Stimulated activated CD8-positive, alpha-beta memory T cell treated with anti-CD3 and anti-CD28 coated beads, Interleukin-7, amount 100 ng/mL, for 24 hours (primary cell): Measurements from ENCODE around the gene VSIR.

Experiments
- DNase-seq: peaks from one replicate; pipeline ENCODE4 v3.0.0-alpha.2; 2020; ENCODE audit warnings: low read depth

Gene VSIR

DNA sequence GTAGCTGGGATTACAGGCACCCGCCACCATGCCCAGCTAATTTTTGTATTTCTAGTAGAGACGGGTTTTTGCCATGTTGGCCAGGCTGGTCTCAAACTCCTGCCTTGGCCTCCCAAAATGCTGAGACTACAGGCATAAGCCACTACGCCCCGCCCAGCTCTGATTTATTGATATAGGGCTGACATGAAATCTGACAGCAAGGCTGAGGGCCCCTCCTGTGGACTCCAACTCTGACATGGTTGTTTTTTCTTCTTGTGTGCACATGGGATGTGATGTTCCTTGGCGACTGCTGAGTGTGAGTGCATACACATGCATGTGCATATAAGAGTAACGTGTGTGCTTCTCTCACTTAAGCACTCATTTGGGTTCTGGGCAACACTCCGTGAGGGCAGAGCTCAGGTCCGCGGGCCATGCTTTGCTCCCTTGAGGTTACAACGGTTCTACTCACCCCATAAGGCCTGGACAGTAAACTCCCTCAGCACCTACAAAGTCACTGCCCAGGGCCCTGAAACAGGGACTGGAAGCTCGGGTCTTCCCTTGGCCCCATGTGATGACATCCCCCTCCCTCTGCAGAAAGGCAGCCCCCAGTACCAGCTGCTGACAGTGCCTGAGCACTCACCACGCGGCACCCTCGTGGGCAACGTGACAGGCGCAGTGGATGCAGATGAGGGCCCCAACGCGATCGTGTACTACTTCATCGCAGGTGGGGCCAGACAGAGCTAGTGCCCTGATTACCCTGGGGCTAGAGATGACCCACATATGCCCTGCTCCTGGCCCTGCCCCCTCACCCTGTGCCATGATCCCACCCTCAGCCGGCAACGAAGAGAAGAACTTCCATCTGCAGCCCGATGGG lies 33.6 kb upstream of the VSIR start:
- DNase-seq, result no peak

DNA sequence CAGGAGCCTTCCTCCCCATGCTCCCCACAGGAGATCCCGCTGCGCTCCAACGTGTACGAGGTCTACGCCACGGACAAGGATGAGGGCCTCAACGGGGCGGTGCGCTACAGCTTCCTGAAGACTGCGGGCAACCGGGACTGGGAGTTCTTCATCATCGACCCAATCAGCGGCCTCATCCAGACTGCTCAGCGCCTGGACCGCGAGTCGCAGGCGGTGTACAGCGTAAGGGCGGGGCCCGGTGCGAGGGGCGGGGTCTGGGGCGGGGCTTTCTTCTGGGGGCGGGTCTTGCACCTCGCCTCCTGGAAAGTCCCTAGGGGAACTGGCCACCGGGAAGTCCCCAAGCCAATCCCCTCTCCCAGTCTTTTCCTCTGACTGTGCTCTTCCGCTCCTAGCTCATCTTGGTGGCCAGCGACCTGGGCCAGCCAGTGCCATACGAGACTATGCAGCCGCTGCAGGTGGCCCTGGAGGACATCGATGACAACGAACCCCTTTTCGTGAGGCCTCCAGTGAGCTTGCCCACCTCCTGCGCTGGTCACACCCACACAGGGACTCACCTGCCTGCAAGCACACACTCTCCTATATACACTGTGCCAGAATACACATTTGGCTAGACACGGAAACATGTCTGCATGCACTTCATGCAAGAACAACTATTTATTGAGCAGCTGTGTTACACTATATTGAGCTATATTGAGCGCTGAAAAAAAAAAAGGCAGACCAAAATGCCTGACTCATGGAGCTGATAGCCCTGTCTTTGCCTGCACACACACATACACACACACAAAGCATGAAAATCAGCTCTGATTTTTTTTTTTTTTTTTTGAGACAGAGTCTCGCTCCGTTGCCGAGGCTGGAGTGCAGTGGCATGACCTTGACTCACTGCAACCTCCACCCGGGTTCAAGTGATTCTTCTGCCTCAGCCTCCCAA lies 32.7 kb upstream of the VSIR start:
- DNase-seq, result no peak

DNA sequence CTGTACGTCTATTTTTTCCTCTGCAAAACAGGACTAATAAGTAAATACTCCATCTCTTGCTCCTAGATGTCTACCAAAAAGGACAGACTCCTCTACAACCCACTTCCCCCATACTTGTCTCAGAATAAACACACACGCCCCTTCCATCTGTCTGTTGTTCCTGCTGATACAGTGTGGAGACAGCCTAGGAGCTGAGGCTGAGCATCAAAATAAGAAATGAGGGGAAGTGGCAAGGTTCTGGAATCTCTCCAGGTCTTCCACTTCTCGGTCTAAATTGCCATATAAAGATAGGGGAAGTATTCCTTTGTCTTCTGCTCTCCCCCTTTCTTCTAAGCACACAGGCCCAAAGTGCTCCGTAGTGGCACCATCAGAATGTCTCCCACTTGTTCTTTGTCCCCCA lies 30.8 kb upstream of the VSIR start:
- DNase-seq, result no peak

DNA sequence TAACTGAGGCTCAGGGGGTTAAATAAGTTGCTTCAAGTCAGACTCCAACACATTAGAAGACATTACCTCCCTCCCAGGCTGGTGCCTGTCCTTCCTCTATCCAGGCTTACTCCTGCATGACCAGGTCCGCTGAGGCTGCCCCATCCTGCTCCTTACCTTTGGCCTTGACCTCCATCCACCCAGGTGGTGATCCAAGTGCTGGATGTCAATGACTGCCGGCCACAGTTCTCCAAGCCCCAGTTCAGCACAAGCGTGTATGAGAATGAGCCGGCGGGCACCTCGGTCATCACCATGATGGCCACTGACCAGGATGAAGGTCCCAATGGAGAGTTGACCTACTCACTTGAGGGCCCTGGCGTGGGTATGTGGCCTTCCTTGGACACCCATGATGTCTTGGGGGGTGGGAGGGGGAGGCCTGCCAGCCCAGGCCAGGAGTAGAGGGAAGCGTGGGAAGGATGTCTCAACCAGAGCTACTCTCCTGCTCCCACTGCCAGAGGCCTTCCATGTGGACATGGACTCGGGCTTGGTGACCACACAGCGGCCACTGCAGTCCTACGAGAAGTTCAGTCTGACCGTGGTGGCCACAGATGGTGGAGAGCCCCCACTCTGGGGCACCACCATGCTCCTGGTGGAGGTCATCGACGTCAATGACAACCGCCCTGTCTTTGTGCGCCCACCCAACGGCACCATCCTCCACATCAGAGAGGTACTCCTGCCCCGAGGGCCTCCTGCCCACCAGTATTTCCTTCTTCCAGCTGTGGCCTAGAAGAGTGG lies 29.6 kb upstream of the VSIR start:
- no peak for DNase-seq

DNA sequence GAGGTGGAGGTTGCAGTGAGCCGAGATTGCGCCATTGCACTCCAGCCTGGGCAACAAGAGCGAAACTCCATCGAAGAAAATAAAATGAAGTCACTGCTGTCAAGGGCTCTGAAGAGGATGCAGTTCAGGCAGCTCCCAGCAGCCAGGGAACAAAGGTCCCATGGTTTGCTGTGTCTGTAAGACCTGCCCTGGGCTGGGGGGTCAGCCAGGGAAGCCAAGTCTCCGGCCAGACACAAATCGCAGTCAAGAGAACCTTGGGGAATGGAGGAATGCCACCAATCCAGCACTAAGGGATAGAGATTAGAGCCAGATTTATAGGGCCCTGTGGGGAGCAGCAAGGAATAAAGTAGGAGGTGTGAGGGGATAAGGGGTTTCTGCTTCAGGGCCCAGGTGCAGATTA lies 28.9 kb upstream of the VSIR start:
- DNase-seq, result no peak

DNA sequence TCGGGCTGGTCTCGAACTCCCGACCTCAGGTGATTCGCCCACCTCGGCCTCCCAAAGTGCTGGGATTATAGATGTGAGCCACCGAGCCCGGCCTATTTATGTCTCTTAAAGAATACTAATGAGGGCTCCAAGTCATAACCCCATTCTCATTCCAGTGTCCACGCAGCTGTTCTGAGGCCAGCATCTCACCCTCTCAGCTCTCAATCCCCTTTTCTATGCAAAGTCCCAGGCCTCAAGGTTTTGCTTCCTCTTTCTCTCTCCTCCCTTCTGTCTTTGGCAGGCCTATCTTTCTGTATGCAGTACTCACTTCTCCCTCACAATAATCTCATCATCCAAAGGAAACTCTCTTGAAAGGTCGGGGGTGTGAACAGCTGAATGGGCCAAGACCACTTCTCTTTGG lies 28.0 kb upstream of the VSIR start:
- no peak for DNase-seq

DNA sequence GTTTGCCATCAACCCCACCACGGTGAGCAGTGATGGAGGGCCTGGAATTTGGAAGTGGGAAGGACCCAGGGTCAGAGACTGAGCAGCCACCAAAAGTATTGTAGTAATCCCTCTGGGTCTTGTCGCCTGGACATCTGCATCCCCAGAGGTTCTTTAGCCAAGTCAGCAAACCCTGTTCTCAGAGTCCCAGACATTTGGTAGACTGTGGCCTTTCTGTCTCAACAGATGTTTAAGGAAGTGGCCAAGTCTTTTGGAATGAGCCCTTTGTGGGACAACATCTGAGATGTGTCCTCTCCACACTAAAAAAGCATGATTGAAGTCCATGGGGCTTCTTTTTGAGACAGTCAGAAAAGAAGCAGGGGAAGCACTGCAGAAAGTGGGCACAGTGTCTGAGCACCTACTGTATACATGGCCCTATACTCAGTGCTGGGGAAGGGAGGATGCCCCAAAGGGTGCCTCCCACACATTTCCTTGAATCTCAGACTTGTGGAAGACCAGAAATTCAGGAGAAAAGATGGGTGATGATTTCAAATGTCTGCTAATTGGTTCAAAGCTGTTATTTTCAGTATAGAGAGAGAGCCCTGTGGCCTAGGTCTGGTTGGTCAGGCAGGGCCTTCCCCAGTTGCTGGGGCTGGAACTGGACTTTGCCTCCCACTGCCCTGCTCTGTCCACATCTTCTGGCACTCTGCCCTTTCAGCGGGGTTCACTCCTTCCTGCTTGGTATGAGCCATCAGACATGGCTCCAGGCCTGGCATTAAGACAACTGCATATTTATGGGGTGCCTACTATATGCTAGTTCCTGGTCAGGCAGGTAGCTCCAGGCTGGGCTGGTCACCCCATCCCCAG lies 26.5 kb upstream of the VSIR start:
- DNase-seq, result no peak

DNA sequence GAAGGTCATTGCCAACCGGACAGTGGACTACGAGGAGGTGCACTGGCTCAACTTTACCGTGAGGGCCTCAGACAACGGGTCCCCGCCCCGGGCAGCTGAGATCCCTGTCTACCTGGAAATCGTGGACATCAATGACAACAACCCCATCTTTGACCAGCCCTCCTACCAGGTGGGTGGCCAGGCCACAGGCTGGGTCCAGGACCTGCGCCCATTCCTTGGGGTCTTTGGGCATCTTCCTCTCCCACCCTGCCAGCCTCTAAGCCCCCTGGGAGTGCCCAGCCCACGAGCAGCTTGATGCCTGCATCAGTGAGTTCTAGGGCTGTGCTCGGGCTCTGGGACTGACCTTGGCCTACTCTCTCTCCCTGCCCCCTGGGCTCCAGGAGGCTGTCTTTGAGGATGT lies 25.8 kb upstream of the VSIR start:
- no peak for DNase-seq

DNA sequence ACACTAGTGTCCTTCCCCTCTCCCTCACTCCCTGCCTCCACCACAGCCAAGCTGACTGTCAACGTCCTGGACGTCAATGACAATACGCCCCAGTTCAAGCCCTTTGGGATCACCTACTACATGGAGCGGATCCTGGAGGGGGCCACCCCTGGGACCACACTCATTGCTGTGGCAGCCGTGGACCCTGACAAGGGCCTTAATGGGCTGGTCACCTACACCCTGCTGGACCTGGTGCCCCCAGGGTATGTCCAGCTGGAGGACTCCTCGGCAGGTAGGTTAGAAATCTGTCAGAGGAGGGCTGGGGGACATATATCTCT lies 24.9 kb upstream of the VSIR start:
- no peak for DNase-seq

DNA sequence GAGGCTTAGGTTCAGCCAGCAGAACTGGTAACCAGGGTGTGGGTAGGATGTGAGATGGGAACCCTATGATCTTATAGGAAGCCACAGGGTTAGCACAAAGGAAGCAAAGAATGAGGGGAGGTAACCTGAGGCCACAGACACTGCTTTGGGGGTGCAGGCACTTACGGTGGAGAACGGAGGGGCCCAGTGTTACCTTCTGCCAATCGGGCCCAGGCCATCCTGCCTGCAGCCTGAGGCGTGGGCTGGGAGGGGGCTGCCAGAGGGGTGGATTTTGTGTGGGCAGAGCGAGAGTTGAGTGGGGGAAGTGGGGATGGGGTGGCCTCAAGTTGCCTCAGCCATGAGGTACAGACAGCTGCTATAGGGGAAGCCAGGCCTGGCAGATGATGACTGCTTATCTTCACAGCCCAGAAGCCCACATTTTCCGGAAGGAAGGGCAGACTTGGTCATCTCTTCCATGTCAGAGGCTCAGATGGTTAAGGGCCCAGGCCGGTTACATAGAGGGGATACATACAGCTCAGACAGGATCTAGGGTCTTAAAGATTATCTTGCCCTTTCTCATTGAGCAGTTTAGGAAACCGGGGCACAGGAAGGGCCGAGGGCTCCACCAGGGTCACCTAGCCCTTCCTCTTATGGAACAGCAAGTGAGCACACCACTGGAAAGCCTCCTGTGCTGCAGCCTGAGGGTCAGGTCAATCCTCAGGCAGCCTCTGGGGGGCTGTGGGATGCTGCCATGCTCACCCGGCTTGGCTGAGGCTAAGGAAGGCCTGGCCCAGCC lies 24.4 kb upstream of the VSIR start:
- DNase-seq, result no peak

DNA sequence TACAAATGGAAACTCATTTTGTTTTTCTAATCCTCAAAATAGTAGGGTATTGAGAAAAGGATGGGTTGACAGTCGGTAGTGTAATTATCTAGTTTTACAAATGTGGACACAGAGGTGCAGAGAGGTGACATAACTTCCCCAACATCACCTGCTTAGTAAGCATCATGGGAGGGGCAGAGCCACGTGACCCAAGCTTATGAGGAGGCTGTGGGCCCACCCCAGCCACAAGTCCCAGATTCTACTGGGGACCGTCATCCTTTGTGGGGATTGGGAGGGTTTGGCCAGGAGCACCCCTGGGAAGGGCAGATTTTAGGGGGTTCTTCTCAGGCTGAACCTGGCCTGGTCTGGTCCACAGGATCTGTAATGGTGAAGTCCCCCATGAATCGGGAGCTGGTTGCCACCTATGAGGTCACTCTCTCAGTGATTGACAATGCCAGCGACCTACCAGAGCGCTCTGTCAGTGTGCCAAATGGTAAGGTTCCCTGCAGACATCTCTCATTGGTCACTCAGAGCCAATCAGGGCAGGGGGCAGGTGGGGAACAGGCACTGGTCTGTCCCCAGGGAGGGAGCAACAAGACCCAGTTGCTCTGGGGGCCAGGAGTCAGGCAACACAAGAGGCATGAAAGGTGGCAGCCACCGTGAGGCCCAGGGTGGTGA lies 23.6 kb upstream of the VSIR start:
- no peak for DNase-seq

DNA sequence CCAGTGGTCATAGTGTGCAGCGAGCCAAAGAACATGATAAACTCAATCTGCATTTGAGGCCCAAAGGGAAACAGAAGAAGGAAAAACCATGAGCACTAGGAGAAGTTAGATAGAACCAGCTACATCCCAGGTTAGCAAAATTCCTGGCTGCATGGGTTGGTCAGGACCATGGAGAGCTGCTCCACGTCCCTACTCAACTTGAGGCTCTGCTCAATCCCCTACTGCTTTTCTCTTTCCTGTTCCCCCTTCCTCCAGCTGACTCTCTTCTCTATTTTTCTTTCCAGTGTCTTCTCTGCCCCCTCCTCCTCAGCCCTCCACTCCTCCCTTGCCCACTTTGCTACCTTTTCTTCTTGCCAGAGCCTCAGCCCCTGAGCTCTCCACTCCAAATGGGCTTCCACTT lies 21.9 kb upstream of the VSIR start:
- DNase-seq, result no peak

DNA sequence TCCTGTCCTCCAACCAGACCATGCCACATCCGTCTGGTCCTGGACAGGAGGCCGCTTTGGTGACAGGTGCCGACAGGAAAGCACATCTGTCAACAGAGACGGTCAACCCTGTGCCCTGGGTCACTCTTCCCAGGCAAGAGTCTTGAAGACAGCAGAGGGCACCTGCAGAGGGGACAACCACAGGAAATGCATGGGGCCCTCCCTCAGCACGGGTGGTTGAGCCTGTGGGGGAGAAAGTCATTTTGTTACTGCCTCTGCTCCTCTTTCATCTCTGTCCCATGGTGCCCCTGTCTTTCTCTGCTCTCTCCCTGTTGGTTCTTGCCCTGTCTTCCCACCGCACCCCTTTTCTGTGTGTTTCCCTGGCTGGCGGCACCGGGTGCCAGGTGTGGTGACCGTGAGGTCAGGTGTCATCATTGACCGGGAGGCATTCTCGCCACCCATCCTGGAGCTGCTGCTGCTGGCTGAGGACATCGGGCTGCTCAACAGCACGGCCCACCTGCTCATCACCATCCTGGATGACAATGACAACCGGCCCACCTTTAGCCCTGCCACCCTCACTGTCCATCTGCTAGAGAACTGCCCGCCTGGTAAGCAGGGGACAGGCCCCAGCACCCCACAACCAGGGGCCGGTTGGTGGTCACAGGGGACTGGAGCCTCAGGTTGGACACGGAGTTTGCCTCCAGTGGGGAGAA lies 17.6 kb upstream of the VSIR start:
- DNase-seq, result no peak

DNA sequence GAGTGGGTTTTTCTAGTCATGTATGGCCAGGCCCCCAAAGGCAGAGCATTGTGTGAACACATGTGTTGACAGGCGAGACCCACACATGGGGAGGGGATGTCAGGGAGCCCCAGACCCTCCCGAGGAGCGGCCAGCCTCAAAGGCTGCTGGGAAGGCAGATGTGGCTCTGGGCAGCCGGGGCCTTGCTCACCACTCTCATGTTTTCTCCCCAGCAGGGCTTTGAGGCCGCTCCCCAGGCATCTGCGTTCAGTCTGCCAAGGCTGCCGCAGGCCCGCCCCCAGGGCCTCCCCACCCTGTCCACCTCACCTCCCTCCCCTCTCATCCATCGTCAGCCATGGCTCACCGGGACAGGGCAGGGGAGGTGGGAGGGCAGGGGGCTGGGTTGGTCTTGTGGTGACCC lies 16.6 kb upstream of the VSIR start:
- no peak for DNase-seq

DNA sequence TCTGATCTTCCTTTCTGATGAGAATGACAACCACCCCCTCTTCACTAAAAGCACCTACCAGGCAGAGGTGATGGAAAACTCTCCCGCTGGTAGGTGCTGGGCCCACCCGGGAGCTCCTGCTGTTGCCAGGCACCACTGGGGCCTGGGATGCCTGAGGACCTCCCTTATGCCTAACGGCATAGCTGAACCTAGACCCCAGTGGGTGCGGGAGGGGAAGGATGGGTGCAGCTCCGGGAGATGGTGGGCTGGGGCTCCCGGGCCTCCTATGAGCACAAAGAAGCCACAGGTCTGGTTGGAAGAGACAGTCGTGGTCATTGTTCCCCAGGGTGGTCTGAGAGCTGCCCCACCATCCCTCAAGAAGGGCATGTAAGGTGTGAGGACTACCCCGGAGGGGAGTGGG lies 15.6 kb upstream of the VSIR start:
- no peak for DNase-seq

DNA sequence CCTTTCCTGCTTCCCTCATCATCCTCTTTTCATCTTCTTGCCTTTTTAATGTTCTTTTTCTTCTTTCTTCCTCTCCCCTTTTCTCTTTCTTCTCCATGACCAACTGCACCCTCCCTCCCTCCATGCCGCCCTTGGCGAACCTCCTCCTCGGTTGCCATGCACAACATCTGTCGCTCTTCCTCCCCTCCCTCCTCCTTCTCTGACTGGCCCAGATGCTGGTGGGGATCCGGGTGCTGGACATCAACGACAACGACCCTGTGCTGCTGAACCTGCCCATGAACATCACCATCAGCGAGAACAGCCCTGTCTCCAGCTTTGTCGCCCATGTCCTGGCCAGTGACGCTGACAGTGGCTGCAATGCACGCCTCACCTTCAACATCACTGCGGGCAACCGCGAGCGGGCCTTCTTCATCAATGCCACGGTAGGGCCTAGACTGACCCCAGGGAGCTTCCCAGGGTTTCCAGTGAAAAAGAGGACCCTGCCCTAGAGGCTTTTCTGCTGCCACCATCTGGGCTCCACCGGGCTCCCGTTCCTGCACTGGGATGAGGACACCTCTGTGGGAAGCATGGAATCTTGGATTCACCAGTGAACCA lies 11.5 kb upstream of the VSIR start:
- DNase-seq, result no peak

DNA sequence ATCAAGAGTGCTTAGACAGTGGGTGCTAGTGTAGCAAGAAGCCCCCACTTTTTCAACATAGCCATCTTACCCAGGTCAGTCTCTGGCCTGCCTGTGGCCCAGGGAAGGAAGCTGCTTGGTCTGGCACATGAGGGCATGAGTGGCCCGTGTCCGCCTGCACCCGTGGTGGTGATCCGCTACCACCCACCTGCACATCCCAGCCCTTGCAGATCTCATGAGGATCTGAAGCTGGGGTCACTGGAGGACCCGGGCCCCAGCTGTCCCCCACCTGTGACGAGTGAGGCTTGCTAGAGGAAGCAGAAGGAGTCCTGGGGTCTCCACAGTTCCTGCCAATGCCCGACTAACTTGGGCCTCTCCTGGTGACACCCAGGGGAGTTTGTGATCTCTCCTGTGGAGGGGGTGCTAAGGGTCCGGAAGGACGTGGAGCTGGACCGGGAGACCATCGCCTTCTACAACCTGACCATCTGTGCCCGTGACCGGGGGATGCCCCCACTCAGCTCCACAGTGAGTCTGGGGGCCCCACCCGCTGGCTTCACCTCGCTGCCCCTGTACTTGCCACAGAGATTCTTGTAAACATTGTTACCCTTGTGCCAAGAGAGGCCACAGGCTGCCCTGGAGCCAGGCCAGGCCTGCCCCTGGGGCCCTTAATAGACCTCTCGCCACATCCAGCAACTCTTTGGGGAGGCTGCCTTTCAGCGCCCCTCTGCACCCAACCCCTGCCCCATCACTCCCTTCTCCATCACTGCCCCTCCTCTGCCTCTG lies 10.8 kb upstream of the VSIR start:
- DNase-seq, result no peak

DNA sequence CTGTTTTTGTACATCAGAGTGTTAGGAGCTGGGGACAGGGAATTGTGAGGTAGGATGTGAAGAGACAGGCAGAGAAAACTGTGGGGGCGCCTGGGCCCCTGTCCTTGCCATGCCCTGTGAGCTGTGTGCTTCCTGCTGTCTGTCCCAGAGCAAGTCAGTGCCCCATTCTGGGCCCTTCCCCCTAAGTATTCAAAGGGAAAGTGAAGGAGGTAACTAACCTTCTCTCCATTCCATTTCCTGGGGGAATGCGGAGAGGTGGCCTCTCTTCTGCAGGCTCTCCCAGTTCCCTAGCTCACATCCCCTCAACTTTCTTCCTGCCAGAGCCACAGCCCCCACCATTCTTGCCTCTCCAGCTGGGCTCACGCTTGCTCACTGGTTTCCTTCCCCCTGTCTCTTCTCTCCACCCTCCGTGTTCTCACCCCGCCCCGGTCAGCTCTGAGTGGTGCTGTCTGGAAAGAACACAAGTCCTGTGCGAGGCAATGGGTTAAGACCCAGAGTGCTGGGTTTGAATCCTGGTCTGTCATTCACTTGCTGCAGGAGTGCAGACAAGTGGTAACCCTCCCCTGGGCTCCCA lies 9.7 kb upstream of the VSIR start:
- DNase-seq, result no peak
